A549 (cell line): ENCODE results near the gene TET2. TPM values are rescaled to one million over a fixed set of nuclear protein-coding genes. Genes with fewer than 3 reads are reported as not detected.

Experiments used
- ATAC-seq, 2 experiments: fragments of 200-7000 bp in 1 of 2; fragments of >200 bp in 1 of 2; cut with Nextera tagmentation in 1 of 2; cut with Tn5 transposase in 1 of 2; 3 replicates each; pipeline versions ENCODE4 v1.8.0 to v1.9.1; 2018 to 2020; ENCODE audit warnings: mild to moderate bottlenecking in 1 of 2, moderate library complexity in 1 of 2
- CTCF ChIA-PET: fragments of 300-600 bp; sonication (Branson Sonifier 250); formaldehyde crosslinking; extraction: SDS; loops from one replicate; lab custom pipeline; 2021; ENCODE audit warnings: antibody characterized with exemption, inconsistent platforms; lab: Yijun Ruan, JAX
- POLR2A ChIA-PET: fragments of 350-600 bp; formaldehyde crosslinking; extraction: SDS; loops from one replicate; lab custom pipeline; 2021; ENCODE audit warnings: antibody characterized with exemption, inconsistent platforms; lab: Yijun Ruan, JAX
- DNase-seq, 2 experiments: peaks; one replicate each; pipeline versions ENCODE4 v3.0.0 to v3.0.0-alpha.2; 2011 to 2016; ENCODE audit warnings: low read depth in 1 of 2, low spot score in 1 of 2
- FAIRE-seq: peaks from 2 replicates; lab custom pipeline; 2011; peaks lifted over from hg19 to GRCh38; lab: Jason Lieb, UNC
- H3K27ac ChIP-seq, 2 experiments: fragments of >200 bp; sonication (Bioruptor Twin); formaldehyde crosslinking; 3 replicates each; pipeline ENCODE4 v1.5.1; 2016 to 2017
- H3K4me1 ChIP-seq: fragments of >200 bp; sonication (Bioruptor Twin); formaldehyde crosslinking; 3 replicates; pipeline ENCODE4 v1.6.1; 2016
- H3K4me2 ChIP-seq: fragments of >200 bp; sonication (Bioruptor Twin); formaldehyde crosslinking; 3 replicates; pipeline ENCODE4 v1.6.1; 2016
- H3K4me3 ChIP-seq: fragments of >200 bp; sonication (Bioruptor Twin); formaldehyde crosslinking; 3 replicates; pipeline ENCODE4 v1.5.1; 2016
- H3K9me3 ChIP-seq: fragments of >200 bp; sonication (Bioruptor Twin); formaldehyde crosslinking; 3 replicates; pipeline ENCODE4 v1.6.1; 2016
- ATOH8 ChIP-seq: fragments of 250-450 bp; sonication (Bioruptor Pico); IDR thresholded peaks from 2 replicates; pipeline ENCODE4 v1.5.0; 2020; ENCODE audit warnings: low read depth, mild to moderate bottlenecking, moderate library complexity
- CBX2 ChIP-seq: fragments of 200-600 bp; sonication (generic); IDR thresholded peaks from 2 replicates; pipeline ENCODE4 v1.6.1; 2016; ENCODE audit warnings: low read depth, mild to moderate bottlenecking, borderline replicate concordance
- CTCF ChIP-seq: fragments of >200 bp; sonication (Bioruptor Twin); formaldehyde crosslinking; IDR thresholded peaks from 3 replicates; pipeline ENCODE4 v1.5.1; 2016
- EHF ChIP-seq: fragments of 250-450 bp; sonication (Bioruptor Pico); IDR thresholded peaks from 2 replicates; pipeline ENCODE4 v1.5.0; 2020; ENCODE audit warnings: mild to moderate bottlenecking
- ESRRA ChIP-seq: fragments of 150-350 bp; IDR thresholded peaks from 2 replicates; pipeline ENCODE4 v1.6.1; 2014; ENCODE audit warnings: mild to moderate bottlenecking, low read length, borderline replicate concordance
- FOSL2 ChIP-seq, 2 experiments: fragments of 450-650 bp in 1 of 2; fragments of >200 bp in 1 of 2; sonication (Bioruptor Twin) in 1 of 2; formaldehyde crosslinking; IDR thresholded peaks; 2 replicates each; pipeline versions ENCODE4 v1.5.0 to v1.6.1; 2016 to 2020; ENCODE audit warnings: mild to moderate bottlenecking in 1 of 2, moderate library complexity in 1 of 2
- FOXS1 ChIP-seq: fragments of 250-450 bp; sonication (Bioruptor Pico); IDR thresholded peaks from 2 replicates; pipeline ENCODE4 v1.5.0; 2020; ENCODE audit warnings: mild to moderate bottlenecking, moderate library complexity
- HES2 ChIP-seq: fragments of >200 bp; sonication (Bioruptor Twin); formaldehyde crosslinking; IDR thresholded peaks from 2 replicates; pipeline ENCODE4 v1.6.1; 2016
- HOXA7 ChIP-seq: fragments of 250-450 bp; sonication (Bioruptor Pico); IDR thresholded peaks from 2 replicates; pipeline ENCODE4 v1.5.0; 2020; ENCODE audit warnings: mild to moderate bottlenecking, moderate library complexity
- HOXB5 ChIP-seq: fragments of 250-450 bp; sonication (Bioruptor Pico); IDR thresholded peaks from 2 replicates; pipeline ENCODE4 v1.5.0; 2020; ENCODE audit warnings: mild to moderate bottlenecking, moderate library complexity
- JUN ChIP-seq, 2 experiments: fragments of >200 bp; sonication (Bioruptor Twin); formaldehyde crosslinking; IDR thresholded peaks; 2 replicates in 1 of 2; 3 replicates in 1 of 2; pipeline ENCODE4 v1.6.1; 2016 to 2017
- JUNB ChIP-seq: fragments of >200 bp; sonication (Bioruptor Twin); formaldehyde crosslinking; IDR thresholded peaks from 2 replicates; pipeline ENCODE4 v1.6.1; 2016
- KDM1A ChIP-seq: fragments of 200-600 bp; sonication (generic); IDR thresholded peaks from 2 replicates; pipeline ENCODE4 v1.6.1; 2016; ENCODE audit warnings: low read depth, mild to moderate bottlenecking
- MYC ChIP-seq: IDR thresholded peaks from 2 replicates; pipeline ENCODE4 v1.6.1; 2012; ENCODE audit warnings: mild to moderate bottlenecking, inconsistent platforms, low read length, improper control_type of control experiment, borderline replicate concordance
- NPAS2 ChIP-seq: fragments of 250-450 bp; sonication (Bioruptor Pico); IDR thresholded peaks from 2 replicates; pipeline ENCODE4 v1.8.0; 2022; ENCODE audit warnings: mild to moderate bottlenecking, moderate library complexity, borderline replicate concordance
- POLR2A ChIP-seq: IDR thresholded peaks from 2 replicates; pipeline ENCODE4 v1.6.1; 2012; ENCODE audit warnings: mild to moderate bottlenecking, low read length
- POLR2AphosphoS2 ChIP-seq: conservative IDR thresholded peaks from 2 replicates; pipeline ENCODE4 v1.6.1; 2012; ENCODE audit warnings: low read length, improper control_type of control experiment, inconsistent platforms
- SREBF2 ChIP-seq: fragments of 450-650 bp; IDR thresholded peaks from 2 replicates; pipeline ENCODE4 v1.6.1; 2014; ENCODE audit warnings: mild to moderate bottlenecking, moderate library complexity
- TP53 ChIP-seq: fragments of 250-450 bp; sonication (Bioruptor Pico); IDR thresholded peaks from 2 replicates; pipeline ENCODE4 v1.5.0; 2021; ENCODE audit warnings: mild to moderate bottlenecking, moderate library complexity
- USF2 ChIP-seq: fragments of 450-650 bp; IDR thresholded peaks from 2 replicates; pipeline ENCODE4 v1.6.1; 2014; ENCODE audit warnings: antibody characterized with exemption
- ZC3H11A ChIP-seq: fragments of 450-650 bp; IDR thresholded peaks from 2 replicates; pipeline ENCODE4 v1.6.1; 2014; ENCODE audit warnings: antibody characterized with exemption, mild to moderate bottlenecking
- ZNF302 ChIP-seq: fragments of 250-450 bp; sonication (Bioruptor Pico); IDR thresholded peaks from 2 replicates; pipeline ENCODE4 v1.9.0; 2021; ENCODE audit warnings: inconsistent platforms, mild to moderate bottlenecking, moderate library complexity
- WGBS: methylation state at CpG from one replicate; pipeline ENCODE4 v1.1.6; 2017; ENCODE audit errors: missing lambda C conversion rate; 5-methylcytosine and 5-hydroxymethylcytosine counted together
- polyA plus RNA-seq, 4 experiments: library from polyadenylated mRNA; depleted of rRNA in 3 of 4; stranded (reverse); fragments of >200 nt; fragmentation: RNase III in 1 of 4; extraction: RNeasy Plus Mini Kit Qiagen cat#74134 plus additional on column Dnase treatment in 1 of 4; gene quantifications; 2 replicates in 3 of 4; 3 replicates in 1 of 4; pipeline ENCODE4 v1.2.3, GENCODE V29; 2011 to 2017

Gene TET2
- polyA plus RNA-seq, 2 of the 4 experiments (the other 2 are of a cell fraction), result 2.2 to 6.6 TPM

- Histone ChIP-seq H3K4me3 (no peak overlapping the region), H3K27ac (no peak overlapping the region), H3K9me3 (0 out of 3 replicates have a peak, but pooled peaks cover 2% of the 10 kb centered on the region), H3K4me2 (no peak overlapping the region), H3K4me1 (no peaks in the 10 kb centered on the region)
- FAIRE-seq, result no peak
- POLR2A ChIA-PET, result no interaction called here
- no peak for DNase-seq
- WGBS, result 67% methylated on average over 1 of the region's 1 CpG
- TF ChIP-seq POLR2AphosphoS2 (no peak), CBX2 (no peak), SREBF2 (no peak), ESRRA (no peak), HES2 (no peak), FOSL2 (IDR thresholded peaks at IDR 0.05) (no peak), FOSL2 (CRISPR knock-in tag; IDR thresholded peaks at IDR 0.05) (no peak), JUN (IDR thresholded peaks at IDR 0.05) (no peak), ATOH8 (CRISPR knock-in tag) (no peak), EHF (CRISPR knock-in tag) (no peak), FOXS1 (CRISPR knock-in tag) (no peak), ZNF302 (no peak), KDM1A (no peak), POLR2A (no peak), USF2 (no peak), CTCF (no peak), JUNB (no peak), HOXA7 (CRISPR knock-in tag) (no peak), HOXB5 (CRISPR knock-in tag) (no peak), TP53 (CRISPR knock-in tag) (no peak)
- ATAC-seq, result no peak
- CTCF ChIA-PET, result interaction anchor here (0.6 to 0.9 kb wide), 3 partner anchors 32 to 889 kb away, joined by 3 read pairs; no protein-coding TSS in a partner anchor
Measured at GRCh38 chr4:105171912-105172311, 25.2 kb downstream of the TET2 start.

- CTCF ChIA-PET, result no interaction called here
- H3K27ac ChIP-seq, result no peak overlapping the region
- FAIRE-seq (no peak), DNase-seq (no peak)
- H3K4me3 ChIP-seq, result no peak overlapping the region
- TF ChIP-seq JUN (IDR thresholded peaks at IDR 0.05), result no peak
- TF ChIP-seq POLR2A, result no peak
- no peak for TF ChIP-seq NPAS2 (CRISPR knock-in tag)
- no peak for TF ChIP-seq MYC
- no peak for TF ChIP-seq HOXA7 (CRISPR knock-in tag)
- TF ChIP-seq ZC3H11A, result no peak
- TF ChIP-seq, all 56 proteins: peak for 0
- ATAC-seq, result no peak
- POLR2A ChIA-PET, result no interaction called here
- WGBS, result 92% methylated on average over 2 of the region's 2 CpGs
- 0 out of 3 replicates have a peak, but pooled peaks cover 2% of the 10 kb centered on the region for H3K9me3 ChIP-seq
- no peaks in the 10 kb centered on the region for H3K4me1 ChIP-seq
- H3K4me2 ChIP-seq, result no peak overlapping the region
Measured at GRCh38 chr4:105174098-105174497, 27.4 kb downstream of the TET2 start.
